MCF 10A (cell line): ENCODE data around the gene ZBTB46. TPM values are rescaled to one million over a fixed set of nuclear protein-coding genes. Genes with fewer than 3 reads are reported as not detected.

Experiments
- BruUV-seq: library from RNA; stranded (reverse); fragments of 400-500 nt; replicated peaks from 2 replicates; lab custom pipeline; 2021; lab: Mats Ljungman, UMichigan
- CTCF ChIA-PET: fragments of 300-600 bp; sonication (Branson Sonifier 250); formaldehyde crosslinking; extraction: SDS; loops from one replicate; lab custom pipeline; 2021; ENCODE audit warnings: antibody characterized with exemption, inconsistent platforms; lab: Yijun Ruan, JAX
- POLR2A ChIA-PET: fragments of 300-600, 350-650 bp; sonication (Branson Sonifier 250); formaldehyde crosslinking; extraction: SDS; loops from one replicate; lab custom pipeline; 2020; ENCODE audit warnings: antibody characterized with exemption, inconsistent platforms; lab: Yijun Ruan, JAX
- DNase-seq: peaks from one replicate; pipeline ENCODE4 v3.0.0-alpha.2; 2018; ENCODE audit not compliant: unreplicated experiment
- H3K27ac Mint-ChIP-seq: one replicate; pipeline ENCODE4 v1.8.0; 2022; ENCODE audit warnings: mild to moderate bottlenecking, low read depth, mixed read lengths; ENCODE audit not compliant: unreplicated experiment
- H3K27me3 Mint-ChIP-seq: one replicate; pipeline ENCODE4 v1.8.0; 2022; ENCODE audit warnings: mixed read lengths; ENCODE audit not compliant: insufficient read depth, unreplicated experiment
- H3K36me3 Mint-ChIP-seq: one replicate; pipeline ENCODE4 v1.8.0; 2022; ENCODE audit warnings: mild to moderate bottlenecking, moderate library complexity, mixed read lengths; ENCODE audit not compliant: insufficient read depth, unreplicated experiment
- H3K4me1 Mint-ChIP-seq: one replicate; pipeline ENCODE4 v1.8.0; 2022; ENCODE audit warnings: mixed read lengths; ENCODE audit not compliant: insufficient read depth, unreplicated experiment
- H3K4me3 Mint-ChIP-seq: one replicate; pipeline ENCODE4 v1.8.0; 2022; ENCODE audit warnings: mild to moderate bottlenecking, moderate library complexity, mixed read lengths; ENCODE audit not compliant: unreplicated experiment
- H3K9me3 Mint-ChIP-seq: one replicate; pipeline ENCODE4 v1.8.0; 2022; ENCODE audit warnings: mixed read lengths; ENCODE audit not compliant: unreplicated experiment
- intact Hi-C: fragments of 100-400 bp; cut with micrococcal nuclease; formaldehyde crosslinking; loops from 2 replicates; pipeline ENCODE4 v1.14.1; 2022
- total RNA-seq: library from RNA; stranded (reverse); gene quantifications from 2 replicates; pipeline ENCODE4 v1.2.3, GENCODE V29; 2022
- TF ChIP-seq, protein P1 (sequence below): fragments of 200-600 bp; IDR thresholded peaks from one replicate; pipeline ENCODE4 v1.8.0; 2022; ENCODE audit warnings: antibody characterized with exemption, mild to moderate bottlenecking; ENCODE audit not compliant: unreplicated experiment

The ZBTB46 gene
- total RNA-seq, 1 experiment from 2014 or later, result 0.63 TPM

DNA sequence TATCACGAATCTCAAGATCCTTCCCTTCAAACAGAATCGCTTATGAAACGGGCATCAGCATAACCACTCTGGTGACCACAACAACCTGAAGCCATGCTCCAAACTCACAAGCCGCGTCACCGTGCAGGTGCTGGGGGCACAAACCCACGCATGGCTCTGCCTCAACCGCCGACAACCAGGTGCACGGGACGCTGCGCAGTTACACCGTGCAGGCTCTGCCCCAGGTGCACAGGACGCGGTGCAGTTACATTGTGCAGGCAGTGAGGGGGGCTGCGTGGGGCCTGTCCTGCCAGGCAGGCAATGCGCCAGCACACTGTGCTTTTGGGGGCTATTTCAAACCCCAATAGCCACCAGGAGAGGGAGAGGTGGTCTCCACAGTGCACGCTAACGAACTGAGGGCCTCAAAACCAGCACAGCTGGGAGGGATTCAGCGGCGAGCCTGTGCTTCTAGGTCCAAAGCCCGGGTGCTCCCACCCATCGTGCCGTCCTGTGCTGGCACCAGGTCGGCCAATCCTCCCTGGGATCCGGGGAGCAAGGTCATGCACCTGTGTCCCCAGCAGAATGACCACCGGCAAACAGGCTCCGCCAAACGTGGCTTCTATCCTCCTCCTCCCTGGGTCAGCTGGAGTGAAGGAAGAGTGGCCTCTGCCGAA, 35.8 kb downstream of the ZBTB46 start:
- intact Hi-C loops, result no loop called here
- no peak for DNase-seq
- Mint-ChIP-seq H3K27ac (no peak overlapping the region), H3K27me3 (no peaks in the 10 kb centered on the region), H3K9me3 (peaks cover 11% of the 10 kb centered on the region), H3K4me3 (no peak overlapping the region), H3K36me3 (no peaks in the 10 kb centered on the region), H3K4me1 (no peaks in the 10 kb centered on the region)
- no TSS peak for BruUV-seq
- ChIA-PET CTCF (interaction anchor here (1.5 to 2.3 kb wide), 2 partner anchors 10 to 23 kb away, joined by 3 to 19 read pairs; no protein-coding TSS in a partner anchor), POLR2A (interaction anchor here (1.0 kb wide), 1 partner anchor 12 kb away, joined by 3 read pairs; no protein-coding TSS in a partner anchor)
- TF ChIP-seq, protein P1, sequence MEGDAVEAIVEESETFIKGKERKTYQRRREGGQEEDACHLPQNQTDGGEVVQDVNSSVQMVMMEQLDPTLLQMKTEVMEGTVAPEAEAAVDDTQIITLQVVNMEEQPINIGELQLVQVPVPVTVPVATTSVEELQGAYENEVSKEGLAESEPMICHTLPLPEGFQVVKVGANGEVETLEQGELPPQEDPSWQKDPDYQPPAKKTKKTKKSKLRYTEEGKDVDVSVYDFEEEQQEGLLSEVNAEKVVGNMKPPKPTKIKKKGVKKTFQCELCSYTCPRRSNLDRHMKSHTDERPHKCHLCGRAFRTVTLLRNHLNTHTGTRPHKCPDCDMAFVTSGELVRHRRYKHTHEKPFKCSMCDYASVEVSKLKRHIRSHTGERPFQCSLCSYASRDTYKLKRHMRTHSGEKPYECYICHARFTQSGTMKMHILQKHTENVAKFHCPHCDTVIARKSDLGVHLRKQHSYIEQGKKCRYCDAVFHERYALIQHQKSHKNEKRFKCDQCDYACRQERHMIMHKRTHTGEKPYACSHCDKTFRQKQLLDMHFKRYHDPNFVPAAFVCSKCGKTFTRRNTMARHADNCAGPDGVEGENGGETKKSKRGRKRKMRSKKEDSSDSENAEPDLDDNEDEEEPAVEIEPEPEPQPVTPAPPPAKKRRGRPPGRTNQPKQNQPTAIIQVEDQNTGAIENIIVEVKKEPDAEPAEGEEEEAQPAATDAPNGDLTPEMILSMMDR, result no peak

DNA sequence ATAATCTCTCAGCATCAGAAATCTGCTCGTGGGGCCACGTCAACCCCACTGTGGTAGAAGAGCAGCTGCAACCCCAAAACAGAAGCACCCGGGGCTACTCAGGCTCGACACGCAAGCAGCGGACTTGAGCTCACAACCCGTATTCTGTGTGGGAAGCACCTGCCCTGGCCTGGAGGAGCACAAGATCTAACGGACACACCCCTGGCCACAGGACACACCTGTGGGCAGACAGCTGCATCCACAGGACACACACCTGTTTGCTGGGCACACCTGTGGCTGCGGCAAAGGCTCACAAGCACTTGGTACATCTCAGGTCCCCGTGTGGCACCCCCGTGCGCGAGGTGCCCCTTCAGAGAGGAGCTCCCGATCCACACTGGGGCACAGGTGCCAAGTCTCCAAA, 36.5 kb downstream of the ZBTB46 start:
- Mint-ChIP-seq H3K27me3 (no peaks in the 10 kb centered on the region), H3K36me3 (no peaks in the 10 kb centered on the region), H3K4me3 (no peak overlapping the region), H3K27ac (no peak overlapping the region), H3K4me1 (no peaks in the 10 kb centered on the region), H3K9me3 (peaks cover 11% of the 10 kb centered on the region)
- DNase-seq, result no peak
- ChIA-PET CTCF (interaction anchor here (1.5 to 2.3 kb wide), 2 partner anchors 9 to 22 kb away, joined by 3 to 19 read pairs; no protein-coding TSS in a partner anchor), POLR2A (interaction anchor here (1.0 kb wide), 1 partner anchor 12 kb away, joined by 3 read pairs; no protein-coding TSS in a partner anchor)
- TF ChIP-seq, protein P1, result no peak
- no TSS peak for BruUV-seq
- intact Hi-C loops, result no loop called here

DNA sequence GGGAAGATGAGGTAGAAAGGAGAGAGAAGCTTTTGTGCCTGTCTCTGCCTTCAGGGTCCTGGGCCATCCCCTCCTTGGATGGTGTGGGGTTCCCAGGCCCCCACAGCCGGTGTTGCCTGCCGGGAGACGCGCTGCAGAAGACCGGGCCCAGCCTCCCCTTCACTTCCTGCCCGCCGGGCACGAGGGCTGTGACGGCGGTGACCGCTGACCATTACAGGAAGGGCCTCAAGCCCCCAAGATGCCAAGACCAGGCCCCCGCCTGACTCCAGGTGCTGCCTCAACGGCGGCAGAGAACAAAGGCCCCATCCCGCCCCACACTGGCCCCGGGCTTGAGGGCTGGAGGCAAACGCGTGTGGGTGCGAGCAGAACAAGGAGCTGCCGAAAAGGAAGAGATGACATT, 38.2 kb downstream of the ZBTB46 start:
- DNase-seq, result no peak
- CTCF ChIA-PET, result interaction anchor here (0.6 kb wide), 1 partner anchor 12 kb away, joined by 3 read pairs; no protein-coding TSS in a partner anchor
- Mint-ChIP-seq H3K9me3 (peaks cover 11% of the 10 kb centered on the region), H3K27me3 (no peaks in the 10 kb centered on the region), H3K4me3 (no peak overlapping the region), H3K4me1 (no peaks in the 10 kb centered on the region), H3K27ac (peak overlapping the region; percentile 31), H3K36me3 (no peaks in the 10 kb centered on the region)
- POLR2A ChIA-PET, result interaction anchor here (1.0 kb wide), 1 partner anchor 73 kb away, joined by 4 read pairs; no protein-coding TSS in a partner anchor
- BruUV-seq, result no TSS peak
- TF ChIP-seq, protein P1, result no peak
- intact Hi-C loops, result no loop called here

DNA sequence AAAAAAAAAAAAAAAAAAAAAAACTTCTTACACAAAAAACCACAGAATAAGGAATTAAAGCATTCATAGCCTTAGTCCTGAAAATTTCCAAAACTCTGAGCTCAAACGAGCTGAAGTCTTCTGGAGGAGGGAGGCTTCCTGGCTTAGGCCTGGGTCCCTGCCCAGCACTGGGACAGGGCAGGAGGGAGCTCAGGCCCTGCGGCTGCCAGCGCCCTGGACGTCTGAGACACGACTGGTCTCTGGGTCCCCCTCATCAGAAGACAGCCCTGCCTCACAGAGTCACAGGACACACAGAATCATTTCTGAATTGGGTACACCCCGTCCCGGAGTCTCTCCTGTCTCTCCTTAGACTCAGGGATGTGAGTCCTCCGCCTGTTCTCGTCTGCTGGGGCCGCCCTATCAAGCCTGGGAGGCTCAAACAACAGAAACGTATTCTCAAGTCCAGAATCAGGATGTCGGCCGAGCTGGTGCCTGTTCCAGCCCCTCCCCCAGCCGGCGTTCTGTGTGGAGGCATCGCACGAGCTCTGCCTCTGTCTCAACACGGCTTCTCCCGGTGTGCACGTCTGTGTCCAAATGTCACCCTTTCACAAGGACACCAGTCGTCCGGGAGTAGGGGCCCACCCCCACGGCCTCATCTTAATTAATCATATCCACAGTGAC, 39.4 kb downstream of the ZBTB46 start:
- no peak overlapping the region for H3K4me3 Mint-ChIP-seq
- ChIA-PET POLR2A (interaction anchor here (1.0 kb wide), 1 partner anchor 74 kb away, joined by 3 read pairs; the partner anchor contains the start of gene TPD52L2), CTCF (interaction anchor here (0.7 kb wide), 1 partner anchor 26 kb away, joined by 3 read pairs; no protein-coding TSS in a partner anchor)
- TF ChIP-seq, protein P1, result no peak
- no TSS peak for BruUV-seq
- no peaks in the 10 kb centered on the region for H3K27me3 Mint-ChIP-seq
- no peaks in the 10 kb centered on the region for H3K4me1 Mint-ChIP-seq
- intact Hi-C loops, result no loop called here
- H3K9me3 Mint-ChIP-seq, result peaks cover 11% of the 10 kb centered on the region
- DNase-seq, result no peak
- no peak overlapping the region for H3K27ac Mint-ChIP-seq
- no peaks in the 10 kb centered on the region for H3K36me3 Mint-ChIP-seq
